K562 (cell line): ENCODE measurements around the gene TOX2. TPM values are rescaled to one million over a fixed set of nuclear protein-coding genes. Genes with fewer than 3 reads are reported as not detected.
A peak's percentile ranks its signal among the peaks of the same experiment; 100 is the strongest.

Experiments
- ATAC-seq: fragments of 200-7000 bp; cut with Tn5 transposase; 3 replicates; pipeline ENCODE4 v1.9.1; 2020; ENCODE audit warnings: moderate library complexity
- BruUV-seq: library from RNA; stranded (reverse); fragments of 400-500 nt; replicated peaks from 2 replicates; lab custom pipeline; 2021; lab: Mats Ljungman, UMichigan
- CTCF ChIA-PET: fragments of 300-600 bp; formaldehyde crosslinking; extraction: SDS; loops from one replicate; lab custom pipeline; 2021; ENCODE audit warnings: low intra/inter-chr PET ratio; lab: Yijun Ruan, JAX
- POLR2A ChIA-PET: fragments of 300-600, 350-650 bp; sonication (Branson Sonifier 250); formaldehyde crosslinking; extraction: SDS; loops from one replicate; lab custom pipeline; 2021; ENCODE audit warnings: antibody characterized with exemption, inconsistent platforms; lab: Yijun Ruan, JAX
- DNase-seq, 4 experiments: peaks; one replicate each; pipeline versions ENCODE4 v3.0.0 to v3.0.0-alpha.2; 2011 to 2018; ENCODE audit warnings: low spot score in 3 of 4, mixed read lengths in 3 of 4; ENCODE audit errors: extremely low read depth in 1 of 4
- FAIRE-seq: peaks from 2 replicates; lab custom pipeline; 2011; peaks lifted over from hg19 to GRCh38; lab: Jason Lieb, UNC
- H2AFZ ChIP-seq: 2 replicates; pipeline ENCODE4 v1.6.0; 2011; ENCODE audit warnings: low read depth, low read length, control low read depth, inconsistent platforms
- H3K27ac ChIP-seq: fragments of 200-600 bp; 3 replicates; pipeline ENCODE4 v1.8.0; 2011; ENCODE audit warnings: low read depth, mild to moderate bottlenecking, control low read depth, inconsistent platforms, low read length, moderate library complexity, mixed read lengths; ENCODE audit errors: extremely low read depth
- H3K27me3 ChIP-seq, 2 experiments: fragments of 300-600 bp in 1 of 2; 2 replicates in 1 of 2; 3 replicates in 1 of 2; pipeline versions ENCODE4 v1.6.0 to v1.8.0; 2011; ENCODE audit warnings: inconsistent platforms in 2 of 2, low read length in 2 of 2, mild to moderate bottlenecking in 1 of 2, mixed read lengths in 1 of 2, moderate library complexity in 1 of 2; ENCODE audit not compliant: control insufficient read depth in 2 of 2, insufficient read depth in 2 of 2
- H3K36me3 ChIP-seq: fragments of 300-600 bp; 3 replicates; pipeline ENCODE4 v1.8.0; 2011; ENCODE audit warnings: mild to moderate bottlenecking, low read length, inconsistent platforms; ENCODE audit not compliant: control insufficient read depth, insufficient read depth
- H3K4me1 ChIP-seq, 2 experiments: fragments of 200-600 bp in 1 of 2; replicated peaks in 1 of 2; 2 replicates in 1 of 2; 3 replicates in 1 of 2; pipeline versions ENCODE4 v1.5.1 to v1.8.0; 2011; ENCODE audit warnings: inconsistent platforms in 2 of 2, low read length in 2 of 2, mild to moderate bottlenecking in 1 of 2, mixed read lengths in 1 of 2, moderate library complexity in 1 of 2; ENCODE audit not compliant: control insufficient read depth in 2 of 2, insufficient read depth in 2 of 2
- H3K4me2 ChIP-seq: 2 replicates; pipeline ENCODE4 v1.6.1; 2011; ENCODE audit warnings: low read length, control low read depth, inconsistent platforms, mixed read lengths; ENCODE audit not compliant: insufficient read depth
- H3K4me3 ChIP-seq: fragments of 200-600 bp; sonication (generic), shearing (Covaris generic); 2 replicates; pipeline ENCODE4 v1.5.1; 2016; ENCODE audit warnings: control low read depth, inconsistent platforms
- H3K79me2 ChIP-seq: fragments of 200-600 bp; 3 replicates; pipeline ENCODE4 v1.8.0; 2011; ENCODE audit warnings: low read length, inconsistent platforms; ENCODE audit not compliant: control insufficient read depth, insufficient read depth
- H3K9ac ChIP-seq, 2 experiments: 2 replicates each; pipeline versions ENCODE4 v1.6.0 to v1.6.1; 2011; ENCODE audit warnings: low read depth in 2 of 2, low read length in 2 of 2, control low read depth in 1 of 2, inconsistent platforms in 1 of 2, mild to moderate bottlenecking in 1 of 2, mixed read lengths in 1 of 2; ENCODE audit not compliant: insufficient read depth in 1 of 2
- H3K9me1 ChIP-seq: one replicate; pipeline ENCODE4 v1.6.0; 2011; ENCODE audit warnings: inconsistent platforms, mild to moderate bottlenecking, low read length, moderate library complexity; ENCODE audit not compliant: control insufficient read depth, insufficient read depth
- H3K9me3 ChIP-seq: replicated peaks from 2 replicates; pipeline ENCODE4 v1.5.1; 2011; ENCODE audit warnings: low read depth, low read length, inconsistent platforms; ENCODE audit not compliant: control insufficient read depth, insufficient read depth
- H4K20me1 ChIP-seq: replicated peaks from 2 replicates; pipeline ENCODE4 v1.6.1; 2011; ENCODE audit warnings: low read length, inconsistent platforms, mixed read lengths; ENCODE audit not compliant: control insufficient read depth, insufficient read depth
- CAMTA2 ChIP-seq: fragments of 250-450 bp; sonication (Bioruptor Pico); conservative IDR thresholded peaks from 2 replicates; pipeline ENCODE4 v1.5.1; 2022
- CHCHD3 ChIP-seq: fragments of 250-450 bp; sonication (Bioruptor Pico); IDR thresholded peaks from 2 replicates; pipeline ENCODE4 v2.1.2; 2022; ENCODE audit warnings: mild to moderate bottlenecking
- ELK1 ChIP-seq: sonication (generic); formaldehyde crosslinking; IDR thresholded peaks from 2 replicates; pipeline ENCODE4 v1.8.1; 2022; ENCODE audit warnings: missing genetic modification reagents
- ERF ChIP-seq: fragments of 450-650 bp; formaldehyde crosslinking; IDR thresholded peaks from 2 replicates; pipeline ENCODE4 v1.4.0; 2020; ENCODE audit warnings: mild to moderate bottlenecking, mixed read lengths
- GTF2A2 ChIP-seq: IDR thresholded peaks from 2 replicates; pipeline ENCODE4 v1.6.1; 2016; ENCODE audit warnings: mild to moderate bottlenecking, missing genetic modification characterization, missing compliant biosample characterization
- KLF6 ChIP-seq: fragments of 250-450 bp; sonication (Bioruptor Pico); IDR thresholded peaks from 2 replicates; pipeline ENCODE4 v1.4.0; 2020; ENCODE audit warnings: mild to moderate bottlenecking, moderate library complexity, borderline replicate concordance
- L3MBTL2 ChIP-seq: fragments of 450-650 bp; IDR thresholded peaks from 2 replicates; pipeline ENCODE4 v1.6.1; 2016; ENCODE audit warnings: mild to moderate bottlenecking, moderate library complexity
- MAX ChIP-seq: sonication (generic); formaldehyde crosslinking; IDR thresholded peaks from 2 replicates; pipeline ENCODE4 v1.9.0; 2022; ENCODE audit warnings: mild to moderate bottlenecking, missing genetic modification reagents
- NONO ChIP-seq, 2 experiments: fragments of 200-400 bp in 1 of 2; fragments of 450-650 bp in 1 of 2; formaldehyde crosslinking in 1 of 2; IDR thresholded peaks; 2 replicates each; pipeline ENCODE4 v1.6.1; 2017; ENCODE audit warnings: low read depth in 2 of 2, mild to moderate bottlenecking in 2 of 2, moderate library complexity in 2 of 2, low read length in 1 of 2
- PCBP1 ChIP-seq: fragments of 200-400 bp; formaldehyde crosslinking; IDR thresholded peaks from 2 replicates; pipeline ENCODE4 v1.6.1; 2018; ENCODE audit warnings: mild to moderate bottlenecking, low read depth, low read length; ENCODE audit not compliant: poor library complexity, severe bottlenecking
- PYGO2 ChIP-seq: fragments of 450-650 bp; IDR thresholded peaks from 2 replicates; pipeline ENCODE4 v1.6.1; 2016; ENCODE audit warnings: mild to moderate bottlenecking, missing genetic modification characterization, moderate library complexity, missing compliant biosample characterization
- RBFOX2 ChIP-seq: fragments of 200-400 bp; formaldehyde crosslinking; IDR thresholded peaks from 2 replicates; pipeline ENCODE4 v1.6.1; 2017; ENCODE audit warnings: low read depth, mild to moderate bottlenecking, low read length, moderate library complexity
- STAT6 ChIP-seq: sonication (generic); formaldehyde crosslinking; IDR thresholded peaks from 2 replicates; pipeline ENCODE4 v1.8.1; 2023; ENCODE audit warnings: mild to moderate bottlenecking, missing genetic modification reagents
- TARDBP ChIP-seq: fragments of 450-650 bp; IDR thresholded peaks from 2 replicates; pipeline ENCODE4 v1.6.1; 2016
- TRIM28 ChIP-seq: fragments of 450-650 bp; IDR thresholded peaks from 2 replicates; pipeline ENCODE4 v1.6.1; 2017
- ZBED1 ChIP-seq: IDR thresholded peaks from 2 replicates; pipeline ENCODE4 v1.6.1; 2014
- WGBS: fragments of 100-300 bp; shearing (Covaris generic); methylation state at CpG from one replicate; pipeline ENCODE4 v1.1.6; 2016; ENCODE audit warnings: low coverage, mixed read lengths; ENCODE audit not compliant: insufficient coverage; ENCODE audit errors: missing lambda C conversion rate; 5-methylcytosine and 5-hydroxymethylcytosine counted together
- in situ Hi-C: fragments of 300-500 bp; cut with MboI; formaldehyde crosslinking; loops from 4 replicates; pipeline ENCODE4 v1.15.0; 2018; ENCODE audit warnings: inconsistent platforms, mixed read lengths
- intact Hi-C: fragments of 100-400 bp; cut with micrococcal nuclease; formaldehyde crosslinking; loops from 2 replicates; pipeline ENCODE4 v1.14.2; 2022
- polyA plus RNA-seq, 8 experiments: library from polyadenylated mRNA; depleted of rRNA in 4 of 8; stranded (reverse) in 5 of 8; unstranded in 3 of 8; fragments of >200 nt; fragmentation: Nextera tagmentation in 2 of 8; fragmentation: Illumina TruSeq in 1 of 8; extraction: Ambion mirVana in 2 of 8; extraction: Trizol in 1 of 8; gene quantifications; 2 replicates each; pipeline versions ENCODE4 v1.2.1 to v1.2.3, GENCODE V29; 2011 to 2014; ENCODE audit warnings: inconsistent platforms in 1 of 8, missing spikeins in 1 of 8
- total RNA-seq, 7 experiments: library from RNA; depleted of rRNA in 6 of 7; stranded (reverse); fragments of >200 nt in 6 of 7; fragmentation: Illumina TruSeq in 2 of 7; extraction: Trizol in 2 of 7; gene quantifications; 2 replicates each; pipeline versions ENCODE4 v1.2.1 to v1.2.3, GENCODE V29; 2011 to 2021; ENCODE audit warnings: low replicate concordance in 1 of 7

The TOX2 gene
- total and polyA plus RNA-seq, 9 of the 15 experiments (the other 6 are each of a cell fraction or from before 2014, with no cell fraction given): not detected

GRCh38 chr20:43913291-43914025 is 1.2 kb upstream of the TOX2 start (continued):
- TF ChIP-seq NONO (IDR thresholded peaks at IDR 0.05; ENCODE audit: low read depth in 2 of 2, low read length in 1 of 2) (no peak), L3MBTL2 (no peak), ZBED1 (no peak), ELK1 (no peak), TARDBP (no peak), RBFOX2 (no peak), KLF6 (CRISPR knock-in tag) (no peak)
- TF ChIP-seq, all 486 proteins: peak for 0

GRCh38 chr20:43915211-43916072 is 790 bp downstream of the TOX2 start:
- no peak overlapping the region for H3K27ac ChIP-seq

More at GRCh38 chr20:43915211-43916072, 790 bp downstream of the TOX2 start:
- DNase-seq (no peak), ATAC-seq (no peak)
- CTCF ChIA-PET: no interaction called here
- H4K20me1 ChIP-seq: no peaks in the 10 kb centered on the region
- no peak overlapping the region; the same call in 1 of the 2 replicates for H3K4me2 ChIP-seq
- peak overlapping the region in 1 of 2 experiments; percentile 35; a peak in 1 of 4 replicates for H3K9ac ChIP-seq
- no peaks in the 10 kb centered on the region for H3K9me3 ChIP-seq
- intact Hi-C loops: no loop called here
- H2AFZ ChIP-seq: no peak overlapping the region
- H3K9me1 ChIP-seq: no peaks in the 10 kb centered on the region
- no TSS peak for BruUV-seq
- TF ChIP-seq PCBP1: peak; percentile 59
- TF ChIP-seq TRIM28: no peak
- no peak for TF ChIP-seq GTF2A2
- TF ChIP-seq CHCHD3 (CRISPR knock-in tag): no peak
- no peak for TF ChIP-seq CAMTA2
- TF ChIP-seq MAX (CRISPR knock-in tag): no peak
- TF ChIP-seq ERF (CRISPR knock-in tag): no peak
- TF ChIP-seq STAT6 (CRISPR knock-in tag): no peak
- TF ChIP-seq PYGO2 (tag): no peak
- TF ChIP-seq, all 486 proteins: peak for 1
- H3K27me3 ChIP-seq: peaks cover 0 to 25% of the 10 kb centered on the region in 2 experiments; a peak in 3 of 5 replicates
- no peaks in the 10 kb centered on the region for H3K36me3 ChIP-seq
- H3K4me1 ChIP-seq: peaks cover 0 to 22% of the 10 kb centered on the region in 2 experiments; a peak in 2 of 5 replicates
- H3K4me3 ChIP-seq: no peak overlapping the region
- WGBS: 50% methylated on average over 58 of the region's 66 CpGs
- H3K79me2 ChIP-seq: no peaks in the 10 kb centered on the region
- in situ Hi-C loops: no loop called here
- POLR2A ChIA-PET: no interaction called here
- FAIRE-seq: no peak
